HG02798 (cell line): ENCODE data around the gene ARHGAP11A.

Experiments
- ATAC-seq: cut with Tn5 transposase; IDR thresholded peaks from one replicate; pipeline ENCODE4 v1.9.1; 2021; ENCODE audit warnings: mild to moderate bottlenecking; ENCODE audit not compliant: unreplicated experiment, poor library complexity

Gene ARHGAP11A

DNA sequence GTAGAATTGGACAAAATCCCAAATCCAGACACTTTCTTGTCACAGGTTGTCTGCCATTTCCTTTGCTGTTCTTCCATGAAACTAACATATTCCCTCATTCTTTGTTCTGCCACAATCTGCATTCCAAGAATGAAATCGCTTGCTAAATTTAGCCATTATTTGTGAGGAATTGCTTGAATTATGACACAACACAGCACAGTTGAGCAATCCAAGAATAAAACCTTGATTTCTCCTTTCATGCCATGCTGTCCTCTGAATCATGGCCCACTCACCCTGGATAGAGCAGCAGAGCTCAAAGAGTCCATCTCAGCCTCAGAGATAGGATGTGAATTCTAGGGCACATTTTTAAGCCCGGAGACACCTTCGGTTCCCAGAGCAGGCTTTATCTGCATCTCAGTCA is 67.3 kb downstream of the ARHGAP11A start:
- no peak for ATAC-seq

DNA sequence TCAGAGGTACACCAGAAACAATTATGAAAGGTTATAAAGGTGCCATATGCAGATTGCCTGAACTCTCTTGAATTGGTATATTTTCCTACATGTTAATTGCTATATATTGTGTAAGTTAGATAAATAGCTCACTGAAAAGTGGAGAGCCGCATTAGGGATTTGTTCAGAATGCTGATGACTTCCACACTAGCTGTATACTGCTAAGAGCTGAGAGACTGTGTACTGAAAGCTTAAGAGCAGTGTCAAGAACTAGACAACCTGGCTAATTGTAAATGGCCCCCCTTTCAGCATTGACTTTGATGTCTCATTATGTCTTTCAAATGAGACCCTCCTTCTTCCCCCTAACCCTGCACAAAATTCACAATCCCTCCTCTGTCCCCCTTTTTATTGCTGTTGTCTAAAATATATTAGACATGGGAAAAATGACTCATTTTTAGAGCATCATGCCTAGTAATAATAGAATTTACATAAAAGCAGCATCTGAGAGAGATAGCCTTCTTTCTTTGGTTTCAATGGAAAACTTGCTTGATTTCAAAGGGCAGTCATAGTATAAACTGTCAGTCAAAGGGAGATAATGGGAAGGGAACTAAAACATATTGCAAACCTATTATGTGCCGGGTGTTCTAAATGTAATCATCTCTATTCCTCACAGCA is 67.8 kb downstream of the ARHGAP11A start:
- ATAC-seq: no peak

DNA sequence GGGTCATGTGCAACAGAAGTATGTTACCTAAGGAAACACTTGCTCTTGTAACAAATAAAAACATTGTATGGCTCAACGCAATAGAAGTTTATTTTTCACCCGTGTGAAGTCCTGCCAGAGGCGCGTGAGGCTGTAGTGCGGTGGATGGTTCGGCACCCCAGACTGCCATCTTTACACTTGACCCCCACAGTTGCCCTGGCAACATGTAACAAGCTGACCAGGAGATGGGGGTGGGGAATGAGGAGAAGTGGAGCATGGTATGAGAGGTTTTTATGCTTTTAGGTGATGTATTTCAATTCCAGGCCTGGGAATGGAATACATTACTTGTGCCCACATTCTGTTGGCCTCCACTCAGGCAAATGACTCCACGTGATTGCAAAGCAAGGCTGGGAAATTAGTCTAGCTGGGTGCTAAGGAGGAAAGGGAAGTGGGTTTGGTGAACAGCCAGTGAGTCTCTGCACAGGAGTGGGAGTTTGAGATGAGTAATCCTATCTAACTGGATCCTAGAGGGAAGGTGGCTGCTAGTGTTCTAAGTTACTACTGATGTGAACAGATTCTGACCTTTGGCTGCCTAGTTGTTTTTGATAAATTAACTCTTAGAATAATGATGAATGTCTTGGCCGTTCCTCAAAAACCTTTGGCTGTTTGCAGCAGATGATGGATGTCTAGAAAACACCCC is 68.7 kb downstream of the ARHGAP11A start:
- ATAC-seq: no peak

GRCh38 chr15:32685576-32685975 is 70.3 kb downstream of the ARHGAP11A start:
- ATAC-seq: no peak

- ATAC-seq: no peak
Measured at GRCh38 chr15:32687556-32687955, 72.3 kb downstream of the ARHGAP11A start.

- ATAC-seq: no peak
Measured at GRCh38 chr15:32688151-32688639, 72.9 kb downstream of the ARHGAP11A start.
